Transverse colon (tissue), 4 donors: Measurements from ENCODE around the gene STARD13. TPM values are rescaled to one million over a fixed set of nuclear protein-coding genes. Genes with fewer than 3 reads are reported as not detected.

Source experiments
- DNase-seq: peaks from one replicate; pipeline ENCODE4 v3.0.0-alpha.2; 2019
- H3K27ac ChIP-seq, 4 donors: fragments of 200-600 bp; sonication (generic); 2 replicates each; pipeline ENCODE4 v1.5.1; 2016 to 2018; ENCODE audit warnings: inconsistent platforms in 4 of 4
- H3K27me3 ChIP-seq: fragments of 200-600 bp; sonication (generic); 2 replicates; pipeline ENCODE4 v1.5.1; 2017; ENCODE audit warnings: inconsistent platforms
- H3K36me3 ChIP-seq, 4 donors: fragments of 200-600 bp; sonication (generic); 2 replicates each; pipeline ENCODE4 v1.5.1; 2017 to 2019; ENCODE audit warnings: inconsistent platforms in 4 of 4
- H3K4me1 ChIP-seq, 4 donors: fragments of 200-600 bp; sonication (generic); 2 replicates each; pipeline ENCODE4 v1.5.1; 2017 to 2020; ENCODE audit warnings: inconsistent platforms in 4 of 4
- H3K4me3 ChIP-seq, 4 donors: fragments of 200-600 bp; sonication (generic); 1 replicate in 1 of 4; 2 replicates in 3 of 4; pipeline versions ENCODE4 v1.5.1 to v1.6.1; 2017 to 2019; ENCODE audit warnings: inconsistent platforms in 4 of 4
- H3K9me3 ChIP-seq, 2 donors: fragments of 200-600 bp; sonication (generic); 2 replicates each; pipeline ENCODE4 v1.5.1; 2017 to 2019; ENCODE audit warnings: inconsistent platforms in 2 of 2
- EP300 ChIP-seq: sonication (generic); formaldehyde crosslinking; IDR thresholded peaks from one replicate; pipeline ENCODE4 v1.6.1; 2017; ENCODE audit warnings: antibody characterized with exemption, low read depth
- POLR2A ChIP-seq: fragments of 450-650 bp; IDR thresholded peaks from one replicate; pipeline ENCODE4 v1.6.1; 2016; ENCODE audit warnings: antibody characterized with exemption, mild to moderate bottlenecking, moderate library complexity
- POLR2AphosphoS5 ChIP-seq, 3 donors: sonication (generic); formaldehyde crosslinking; IDR thresholded peaks; one replicate each; pipeline ENCODE4 v1.6.1; 2016; ENCODE audit warnings: antibody characterized with exemption in 3 of 3
- WGBS, 2 donors: methylation state at CpG; one replicate each; pipeline ENCODE4 v1.1.5; 2018; ENCODE audit warnings: low coverage in 1 of 2; 5-methylcytosine and 5-hydroxymethylcytosine counted together
- in situ Hi-C, 4 donors: fragments of 200-750 bp; cut with MboI; loops; one replicate each; pipeline versions ENCODE4 v1.15.0 to v1.15.1; 2017; ENCODE audit warnings: low sequenced_read_pairs in 3 of 4, low pct_ligation_motif_present in 1 of 4, low pct_unique_long_range_greater_than_20kb in 1 of 4
- intact Hi-C: fragments of 100-400 bp; cut with DNase I; formaldehyde crosslinking; loops from one replicate; pipeline ENCODE4 v1.15.1; 2023; ENCODE audit warnings: low total_unique reads
- total RNA-seq, 4 donors: library from RNA; depleted of rRNA; stranded (reverse); fragments of >200 nt; gene quantifications; one replicate each; pipeline ENCODE4 v1.1.0, GENCODE V29; 2016
- TF ChIP-seq, protein P1 (sequence below), 5 experiments: fragments of 200-600 bp in 3 of 5; fragments of 450-650 bp in 2 of 5; sonication (generic) in 3 of 5; IDR thresholded peaks; 1 replicate in 2 of 5; 2 replicates in 3 of 5; pipeline ENCODE4 v1.5.1; 2016 to 2017; ENCODE audit warnings: antibody characterized with exemption in 5 of 5, inconsistent platforms in 3 of 5, mild to moderate bottlenecking in 2 of 5, moderate library complexity in 1 of 5

The STARD13 gene
- total RNA-seq, 4 donors from 2014 or later = 18.1 to 107 (median 41.5) TPM

DNA sequence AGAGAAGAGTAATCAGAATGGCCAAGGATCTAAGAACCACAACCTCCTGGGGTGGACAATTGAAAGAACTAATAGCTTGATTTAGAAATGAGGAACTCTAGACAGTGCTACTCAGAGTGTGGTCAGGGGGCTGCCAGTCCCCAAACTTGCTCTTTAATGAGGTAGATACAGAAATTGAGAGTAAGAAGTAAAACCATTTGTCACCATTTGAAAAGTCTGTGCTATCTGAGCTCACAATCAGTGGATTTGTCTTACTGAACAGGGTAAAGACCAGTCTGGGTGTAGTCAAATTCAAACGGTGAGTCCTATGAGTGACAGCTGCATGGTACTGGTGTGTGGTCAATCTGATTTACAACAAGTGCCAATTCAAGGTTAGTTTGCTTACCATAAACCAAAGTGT lies 150.5 kb downstream of the STARD13 start:
- in situ Hi-C loops (no loop called here), intact Hi-C loops (no loop called here)
- DNase-seq = no peak
- WGBS, 2 donors = 46 to 60% methylated on average over 1 of the region's 1 CpG
- Histone ChIP-seq H3K27ac (no peak overlapping the region), H3K4me3 (no peak overlapping the region), H3K9me3 (peaks cover 0 to 3% of the 10 kb centered on the region in 2 donors), H3K36me3 (peaks cover 0 to 4% (median 0%) of the 10 kb centered on the region in 4 donors), H3K27me3 (no peaks in the 10 kb centered on the region), H3K4me1 (peaks cover 0 to 7% (median 5%) of the 10 kb centered on the region in 4 donors)
- TF ChIP-seq EP300 (no peak), POLR2AphosphoS5 (IDR thresholded peaks at IDR 0.05) (no peak), POLR2A (no peak)
- TF ChIP-seq, protein P1, sequence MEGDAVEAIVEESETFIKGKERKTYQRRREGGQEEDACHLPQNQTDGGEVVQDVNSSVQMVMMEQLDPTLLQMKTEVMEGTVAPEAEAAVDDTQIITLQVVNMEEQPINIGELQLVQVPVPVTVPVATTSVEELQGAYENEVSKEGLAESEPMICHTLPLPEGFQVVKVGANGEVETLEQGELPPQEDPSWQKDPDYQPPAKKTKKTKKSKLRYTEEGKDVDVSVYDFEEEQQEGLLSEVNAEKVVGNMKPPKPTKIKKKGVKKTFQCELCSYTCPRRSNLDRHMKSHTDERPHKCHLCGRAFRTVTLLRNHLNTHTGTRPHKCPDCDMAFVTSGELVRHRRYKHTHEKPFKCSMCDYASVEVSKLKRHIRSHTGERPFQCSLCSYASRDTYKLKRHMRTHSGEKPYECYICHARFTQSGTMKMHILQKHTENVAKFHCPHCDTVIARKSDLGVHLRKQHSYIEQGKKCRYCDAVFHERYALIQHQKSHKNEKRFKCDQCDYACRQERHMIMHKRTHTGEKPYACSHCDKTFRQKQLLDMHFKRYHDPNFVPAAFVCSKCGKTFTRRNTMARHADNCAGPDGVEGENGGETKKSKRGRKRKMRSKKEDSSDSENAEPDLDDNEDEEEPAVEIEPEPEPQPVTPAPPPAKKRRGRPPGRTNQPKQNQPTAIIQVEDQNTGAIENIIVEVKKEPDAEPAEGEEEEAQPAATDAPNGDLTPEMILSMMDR (IDR thresholded peaks at IDR 0.05) = no peak

DNA sequence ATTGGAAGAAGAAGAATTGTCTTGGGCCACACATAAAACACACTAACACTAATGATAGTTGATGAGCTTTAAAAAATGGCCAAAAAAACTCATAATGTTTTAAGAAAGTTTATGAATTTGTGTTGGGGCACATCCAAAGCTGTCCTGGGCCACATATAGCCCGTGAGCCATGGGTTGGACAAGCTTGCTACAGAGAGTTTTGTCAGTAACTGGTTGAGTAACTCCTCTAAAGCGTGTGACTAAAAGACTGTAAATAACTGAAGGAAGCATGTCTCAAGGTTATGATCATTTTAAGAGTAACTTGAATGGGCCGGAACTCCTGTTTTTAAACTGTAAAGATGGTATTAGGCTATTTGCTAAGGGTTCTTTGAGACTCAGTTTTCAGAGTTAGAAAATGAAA lies 151.3 kb downstream of the STARD13 start:
- DNase-seq = no peak
- intact Hi-C loops (no loop called here), in situ Hi-C loops (no loop called here)
- H3K4me3 ChIP-seq = no peak overlapping the region
- TF ChIP-seq POLR2AphosphoS5 (IDR thresholded peaks at IDR 0.05) (no peak), EP300 (no peak), POLR2A (no peak)
- TF ChIP-seq, protein P1 (IDR thresholded peaks at IDR 0.05) = no peak
- H3K27me3 ChIP-seq = no peaks in the 10 kb centered on the region
- peaks cover 0 to 4% (median 0%) of the 10 kb centered on the region in 4 donors for H3K36me3 ChIP-seq
- 70 to 77% methylated on average over 2 to 3 of the region's 3 CpGs for WGBS, 2 donors
- no peak overlapping the region for H3K27ac ChIP-seq
- H3K4me1 ChIP-seq = peaks cover 0 to 6% (median 2%) of the 10 kb centered on the region in 4 donors
- H3K9me3 ChIP-seq = peaks cover 0 to 3% of the 10 kb centered on the region in 2 donors

DNA sequence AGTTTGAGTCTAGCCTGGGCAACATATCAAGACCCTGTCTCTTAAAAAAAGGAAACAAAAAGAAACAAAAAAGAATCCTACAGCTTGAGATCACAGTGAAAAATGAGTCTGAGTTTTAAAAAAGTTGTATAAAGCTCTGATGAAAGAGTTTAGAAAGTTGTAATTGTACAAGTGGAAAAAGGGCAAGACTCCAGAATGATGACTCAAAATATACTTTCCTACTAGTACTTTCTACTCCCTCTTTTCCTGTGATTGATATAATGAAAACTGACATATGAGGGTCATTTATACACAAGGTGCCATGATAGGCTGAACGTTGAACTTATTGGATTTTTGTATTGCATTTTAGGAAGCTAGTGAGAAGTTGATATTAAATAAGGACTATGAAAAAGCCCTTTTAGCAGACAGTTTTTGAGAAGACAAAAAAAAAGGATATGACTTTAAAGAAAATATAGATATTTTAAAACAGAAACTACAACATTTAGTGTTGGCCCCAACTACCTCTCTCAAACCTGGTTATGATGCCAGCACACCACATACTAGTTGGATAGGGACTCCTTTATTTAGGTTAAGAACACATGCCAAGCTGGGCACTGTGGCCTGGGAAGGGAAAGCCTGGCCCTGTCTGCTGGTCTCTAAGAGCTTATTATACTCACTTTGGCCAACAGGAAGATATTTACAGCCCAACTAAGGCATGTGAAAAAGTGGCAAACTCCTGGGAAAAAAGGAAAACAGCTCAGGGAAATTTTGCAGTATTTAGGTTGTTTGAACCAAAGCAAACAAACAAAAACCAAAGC lies 152.7 kb downstream of the STARD13 start:
- Histone ChIP-seq H3K36me3 (peaks cover 0 to 7% (median 2%) of the 10 kb centered on the region in 4 donors), H3K4me1 (peaks cover 0 to 6% (median 2%) of the 10 kb centered on the region in 4 donors), H3K27ac (peak overlapping the region in 3 of 4 donors; percentile 12 to 38 (median 15)), H3K9me3 (peaks cover 0 to 3% of the 10 kb centered on the region in 2 donors), H3K4me3 (no peak overlapping the region), H3K27me3 (no peaks in the 10 kb centered on the region)
- intact Hi-C loops (no loop called here), in situ Hi-C loops (no loop called here)
- 67 to 80% methylated on average over 1 of the region's 1 CpG for WGBS, 2 donors
- TF ChIP-seq POLR2A (no peak), EP300 (no peak), POLR2AphosphoS5 (IDR thresholded peaks at IDR 0.05) (no peak)
- TF ChIP-seq, protein P1 (IDR thresholded peaks at IDR 0.05) = no peak
- DNase-seq = no peak

DNA sequence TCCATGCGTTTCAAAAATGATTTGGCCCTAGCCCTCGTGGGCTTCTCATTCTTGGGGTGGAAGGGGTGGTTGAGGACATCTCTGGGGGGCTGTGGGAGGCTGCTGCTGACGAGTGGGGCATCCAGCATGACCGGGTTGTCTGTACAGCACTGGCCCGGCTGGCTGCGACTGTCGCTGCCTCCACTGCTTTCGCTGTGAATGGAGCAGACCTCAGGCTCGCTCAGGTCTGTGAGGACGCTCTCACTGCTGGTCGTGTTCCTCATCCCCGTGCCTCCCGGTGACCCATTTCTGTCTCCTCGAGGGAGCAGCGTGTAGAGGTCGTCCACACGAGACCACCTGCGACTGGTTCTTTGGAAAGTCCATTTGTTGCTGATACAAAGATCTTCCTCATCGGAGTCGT lies 155.7 kb downstream of the STARD13 start:
- Histone ChIP-seq H3K4me1 (peaks cover 7 to 28% (median 13%) of the 10 kb centered on the region in 4 donors), H3K9me3 (no peaks in the 10 kb centered on the region), H3K27ac (no peak overlapping the region), H3K27me3 (no peaks in the 10 kb centered on the region), H3K36me3 (peaks cover 0 to 7% (median 0%) of the 10 kb centered on the region in 4 donors), H3K4me3 (no peak overlapping the region)
- TF ChIP-seq, protein P1 (IDR thresholded peaks at IDR 0.05) = no peak
- TF ChIP-seq POLR2AphosphoS5 (IDR thresholded peaks at IDR 0.05) = no peak
- no peak for TF ChIP-seq EP300
- no peak for TF ChIP-seq POLR2A
- intact Hi-C loops = no loop called here
- 96 to 100% methylated on average over 2 to 20 of the region's 20 CpGs for WGBS, 2 donors
- in situ Hi-C loops = no loop called here
- no peak for DNase-seq
